ENCODE measurements around the gene APPBP2. TPM values are rescaled to one million over a fixed set of nuclear protein-coding genes. Genes with fewer than 3 reads are reported as not detected.

The APPBP2 gene
- total RNA-seq, 1 donor from 2014 or later, result 34.8 TPM

DNA sequence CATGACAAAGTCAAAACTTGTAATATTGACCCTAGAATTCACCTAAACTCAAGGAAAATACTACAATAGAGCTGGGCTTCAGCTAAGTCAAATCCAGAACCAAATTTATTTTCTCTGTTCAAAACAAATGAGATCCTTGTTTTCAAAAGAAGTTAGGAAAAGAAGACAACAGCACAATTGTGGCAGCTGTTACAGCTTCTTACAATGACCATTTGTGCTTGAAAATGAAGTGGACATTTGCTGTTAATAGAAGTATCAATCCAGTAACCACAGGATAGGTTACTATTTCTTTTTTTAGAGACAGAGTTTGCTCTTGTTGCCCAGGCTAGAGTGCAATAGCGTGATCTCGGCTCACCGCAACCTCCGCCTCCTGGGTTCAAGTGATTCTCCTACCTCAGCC lies 44.4 kb downstream of the APPBP2 start:
- TF ChIP-seq, protein P1, sequence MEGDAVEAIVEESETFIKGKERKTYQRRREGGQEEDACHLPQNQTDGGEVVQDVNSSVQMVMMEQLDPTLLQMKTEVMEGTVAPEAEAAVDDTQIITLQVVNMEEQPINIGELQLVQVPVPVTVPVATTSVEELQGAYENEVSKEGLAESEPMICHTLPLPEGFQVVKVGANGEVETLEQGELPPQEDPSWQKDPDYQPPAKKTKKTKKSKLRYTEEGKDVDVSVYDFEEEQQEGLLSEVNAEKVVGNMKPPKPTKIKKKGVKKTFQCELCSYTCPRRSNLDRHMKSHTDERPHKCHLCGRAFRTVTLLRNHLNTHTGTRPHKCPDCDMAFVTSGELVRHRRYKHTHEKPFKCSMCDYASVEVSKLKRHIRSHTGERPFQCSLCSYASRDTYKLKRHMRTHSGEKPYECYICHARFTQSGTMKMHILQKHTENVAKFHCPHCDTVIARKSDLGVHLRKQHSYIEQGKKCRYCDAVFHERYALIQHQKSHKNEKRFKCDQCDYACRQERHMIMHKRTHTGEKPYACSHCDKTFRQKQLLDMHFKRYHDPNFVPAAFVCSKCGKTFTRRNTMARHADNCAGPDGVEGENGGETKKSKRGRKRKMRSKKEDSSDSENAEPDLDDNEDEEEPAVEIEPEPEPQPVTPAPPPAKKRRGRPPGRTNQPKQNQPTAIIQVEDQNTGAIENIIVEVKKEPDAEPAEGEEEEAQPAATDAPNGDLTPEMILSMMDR (IDR thresholded peaks at IDR 0.05; ENCODE audit: unreplicated experiment), result no peak
- Mint-ChIP-seq H3K36me3 (ENCODE audit: low read depth, unreplicated experiment) (peaks cover 24% of the 10 kb centered on the region), H3K4me3 (ENCODE audit: unreplicated experiment) (no peak overlapping the region), H3K27ac (ENCODE audit: unreplicated experiment) (no peak overlapping the region), H3K4me1 (ENCODE audit: unreplicated experiment) (no peaks in the 10 kb centered on the region), H3K27me3 (ENCODE audit: unreplicated experiment) (no peaks in the 10 kb centered on the region), H3K9me3 (ENCODE audit: unreplicated experiment) (peaks cover 6% of the 10 kb centered on the region)
- DNase-seq (ENCODE audit: low spot score), result no peak

DNA sequence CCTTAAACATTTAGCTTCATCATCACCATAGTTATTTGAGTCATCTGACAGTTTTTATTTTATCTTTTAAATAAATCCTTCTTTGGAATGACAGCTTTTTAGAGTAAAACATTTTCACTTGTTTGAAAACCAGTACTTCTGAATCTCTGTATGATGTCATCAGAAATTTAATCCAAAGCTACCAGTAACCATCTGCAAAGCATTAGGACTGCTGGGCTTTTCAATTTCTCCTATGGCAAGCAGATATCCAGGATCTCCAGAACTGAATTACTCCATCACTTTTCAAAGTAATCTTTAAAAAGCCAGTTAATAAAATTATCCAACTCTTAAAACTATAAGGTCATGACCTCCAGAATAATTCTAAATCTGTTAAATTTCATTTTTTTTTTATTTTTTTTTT lies 52.3 kb downstream of the APPBP2 start:
- no peak for DNase-seq (ENCODE audit: low spot score)
- Mint-ChIP-seq H3K36me3 (ENCODE audit: low read depth, unreplicated experiment) (peaks cover 8% of the 10 kb centered on the region), H3K9me3 (ENCODE audit: unreplicated experiment) (no peaks in the 10 kb centered on the region), H3K27me3 (ENCODE audit: unreplicated experiment) (no peaks in the 10 kb centered on the region), H3K4me3 (ENCODE audit: unreplicated experiment) (no peak overlapping the region), H3K4me1 (ENCODE audit: unreplicated experiment) (peaks cover 7% of the 10 kb centered on the region), H3K27ac (ENCODE audit: unreplicated experiment) (no peak overlapping the region)
- TF ChIP-seq, protein P1 (IDR thresholded peaks at IDR 0.05; ENCODE audit: unreplicated experiment), result no peak

DNA sequence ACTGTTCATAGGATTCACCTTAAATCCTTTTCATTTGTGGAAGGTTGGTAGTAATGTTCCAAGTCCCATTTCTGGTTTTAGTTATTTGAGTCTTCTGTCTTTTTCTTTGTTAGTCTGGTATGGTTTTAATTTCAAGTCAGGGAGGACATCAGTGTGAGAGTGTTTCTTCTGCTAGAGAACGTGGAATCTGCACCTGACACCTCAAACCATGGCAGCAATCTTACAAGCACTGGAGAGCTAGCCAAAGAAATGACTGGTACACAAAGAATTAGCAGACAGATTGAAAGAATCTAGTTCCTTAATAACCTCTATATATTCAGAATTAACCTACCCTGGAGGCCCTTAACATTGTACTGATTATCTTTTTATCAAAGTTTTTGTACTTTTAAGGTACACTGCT lies 53.6 kb downstream of the APPBP2 start:
- H3K36me3 Mint-ChIP-seq (ENCODE audit: low read depth, unreplicated experiment), result peaks cover 8% of the 10 kb centered on the region
- H3K27ac Mint-ChIP-seq (ENCODE audit: unreplicated experiment), result no peak overlapping the region
- no peak overlapping the region for H3K4me3 Mint-ChIP-seq (ENCODE audit: unreplicated experiment)
- H3K4me1 Mint-ChIP-seq (ENCODE audit: unreplicated experiment), result peaks cover 7% of the 10 kb centered on the region
- DNase-seq (ENCODE audit: low spot score), result no peak
- H3K27me3 Mint-ChIP-seq (ENCODE audit: unreplicated experiment), result no peaks in the 10 kb centered on the region
- no peaks in the 10 kb centered on the region for H3K9me3 Mint-ChIP-seq (ENCODE audit: unreplicated experiment)
- TF ChIP-seq, protein P1 (IDR thresholded peaks at IDR 0.05; ENCODE audit: unreplicated experiment), result no peak

DNA sequence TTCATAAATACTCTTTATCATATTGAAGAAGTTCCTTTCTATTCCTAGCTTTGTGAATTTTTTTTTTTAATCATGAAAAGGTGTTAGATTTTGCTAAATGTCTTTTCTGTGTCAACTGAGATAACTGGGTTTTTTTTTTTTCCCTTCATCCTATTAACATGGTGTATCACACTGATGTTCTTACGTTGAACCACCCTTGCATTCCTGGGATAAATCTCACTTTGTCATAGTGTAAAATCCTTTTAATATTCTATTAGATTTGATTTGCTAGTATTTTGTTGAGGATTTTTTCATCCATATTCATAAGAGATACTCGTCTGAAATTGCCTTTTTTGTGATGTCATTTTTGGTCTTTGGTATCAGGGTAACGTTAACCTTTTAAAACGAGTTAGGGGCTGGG lies 54.6 kb downstream of the APPBP2 start:
- Mint-ChIP-seq H3K36me3 (ENCODE audit: low read depth, unreplicated experiment) (peaks cover 8% of the 10 kb centered on the region), H3K27me3 (ENCODE audit: unreplicated experiment) (no peaks in the 10 kb centered on the region), H3K4me1 (ENCODE audit: unreplicated experiment) (peaks cover 7% of the 10 kb centered on the region), H3K27ac (ENCODE audit: unreplicated experiment) (no peak overlapping the region), H3K4me3 (ENCODE audit: unreplicated experiment) (no peak overlapping the region), H3K9me3 (ENCODE audit: unreplicated experiment) (no peaks in the 10 kb centered on the region)
- TF ChIP-seq, protein P1 (IDR thresholded peaks at IDR 0.05; ENCODE audit: unreplicated experiment), result no peak
- no peak for DNase-seq (ENCODE audit: low spot score)

DNA sequence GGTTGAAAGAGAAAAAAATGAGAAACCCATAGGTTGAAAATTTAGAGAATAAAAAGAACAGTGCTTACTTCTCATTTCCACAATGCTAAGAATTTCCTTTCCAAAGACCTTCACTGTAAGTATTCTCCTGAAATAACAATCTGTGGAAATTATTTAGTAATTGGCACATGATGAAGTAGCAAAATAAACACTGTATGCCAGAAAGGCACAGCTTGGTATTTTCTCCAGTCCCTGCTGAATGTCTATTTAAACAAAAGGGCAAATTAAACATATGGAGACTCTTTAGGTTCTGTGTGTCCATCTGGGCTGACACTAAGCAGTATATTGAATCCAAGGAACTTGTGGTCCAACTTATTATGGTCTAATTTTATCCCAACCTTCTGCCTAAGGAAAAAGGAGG lies 57.7 kb downstream of the APPBP2 start:
- no peak overlapping the region for H3K27ac Mint-ChIP-seq (ENCODE audit: unreplicated experiment)
- peaks cover 27% of the 10 kb centered on the region for H3K36me3 Mint-ChIP-seq (ENCODE audit: low read depth, unreplicated experiment)
- DNase-seq (ENCODE audit: low spot score), result no peak
- TF ChIP-seq, protein P1 (IDR thresholded peaks at IDR 0.05; ENCODE audit: unreplicated experiment), result no peak
- H3K4me3 Mint-ChIP-seq (ENCODE audit: unreplicated experiment), result no peak overlapping the region
- H3K4me1 Mint-ChIP-seq (ENCODE audit: unreplicated experiment), result peaks cover 7% of the 10 kb centered on the region
- no peaks in the 10 kb centered on the region for H3K9me3 Mint-ChIP-seq (ENCODE audit: unreplicated experiment)
- no peaks in the 10 kb centered on the region for H3K27me3 Mint-ChIP-seq (ENCODE audit: unreplicated experiment)

All from endothelial cell (in vitro differentiated cells).